ENCODE data around the gene KDM6A. TPM values are rescaled to one million over a fixed set of nuclear protein-coding genes. Genes with fewer than 3 reads are reported as not detected.

The KDM6A gene
- polyA plus RNA-seq, 1 of the 3 experiments (the other 2 are of a cell fraction), result 7.4 TPM

DNA sequence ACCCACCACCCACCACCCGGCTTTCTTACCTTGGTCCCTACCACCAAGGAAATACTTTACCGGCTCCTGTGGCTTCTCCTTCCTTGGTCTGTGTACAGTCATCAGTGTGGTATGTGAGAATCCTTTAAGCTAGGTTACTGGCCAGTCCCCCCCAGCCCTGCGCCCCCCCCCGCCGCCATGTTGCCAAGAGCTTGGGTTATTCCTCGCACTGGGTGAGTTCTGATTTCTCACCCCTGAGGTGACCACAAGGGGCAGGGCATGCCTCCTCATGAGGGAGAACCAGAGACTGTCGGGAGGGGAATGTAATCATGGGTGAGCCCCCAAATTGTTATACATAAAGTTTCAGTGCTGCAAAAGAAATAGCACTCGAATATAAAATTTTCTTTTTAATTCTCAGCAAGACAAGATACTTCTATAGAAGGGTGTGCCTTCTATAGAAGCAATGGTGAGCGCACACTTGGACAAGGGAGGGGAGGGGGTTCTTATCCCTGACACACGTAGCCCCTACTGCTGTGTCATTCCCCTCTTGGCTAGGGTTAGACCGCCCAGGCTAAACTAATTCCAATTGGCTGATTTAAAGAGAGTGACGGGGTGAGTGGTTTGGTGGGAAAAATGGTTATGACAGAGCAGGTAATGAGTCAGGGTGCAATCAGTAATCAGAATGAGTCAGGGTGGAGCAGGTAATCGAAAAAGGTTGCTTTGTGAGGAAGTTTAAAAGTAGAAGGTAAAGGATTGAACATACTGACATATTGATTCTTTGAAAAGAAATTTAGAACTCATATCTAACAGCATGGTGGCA is 133.2 kb downstream of the KDM6A start:
- ChIA-PET POLR2A (interaction anchor here (0.6 kb wide), 1 partner anchor 352 kb away, joined by 3 read pairs; no protein-coding TSS in a partner anchor), CTCF (interaction anchor here (0.6 kb wide), 1 partner anchor 1087 kb away, joined by 3 read pairs; no protein-coding TSS in a partner anchor)
- Histone ChIP-seq H3K27me3 (ENCODE audit: insufficient read depth) (no peaks in the 10 kb centered on the region), H3K9ac (no peak overlapping the region), H3K9me2 (no peaks in the 10 kb centered on the region), H3K4me3 (ENCODE audit: low read depth in 2 of 2, low read length in 1 of 2) (no peak overlapping the region), H3K4me2 (no peak overlapping the region), H2AFZ (ENCODE audit: low read depth) (no peak overlapping the region), H3K4me1 (ENCODE audit: control insufficient read depth in 1 of 2, insufficient read depth in 2 of 2, low read depth in 1 of 2, low read length in 1 of 2) (peaks cover 2 to 20% of the 10 kb centered on the region in 2 experiments; a peak in 2 of 4 replicates), H3K9me3 (no peaks in the 10 kb centered on the region), H3K27ac (ENCODE audit: low read depth in 2 of 2, low read length in 1 of 2) (no peak overlapping the region), H3K36me3 (replicated peaks in 1 of 2; ENCODE audit: control insufficient read depth in 1 of 2, insufficient read depth in 2 of 2, low read length in 1 of 2) (peaks cover 0 to 17% of the 10 kb centered on the region in 2 experiments), H3K79me2 (ENCODE audit: insufficient read depth) (peaks cover 23% of the 10 kb centered on the region; the same call in 1 of the 2 replicates), H3F3A (replicated peaks; ENCODE audit: insufficient read depth) (peaks cover 18% of the 10 kb centered on the region), H4K20me1 (ENCODE audit: insufficient read depth) (peaks cover 2% of the 10 kb centered on the region; the same call in 1 of the 2 replicates)
- no peak for DNase-seq
- TF ChIP-seq SIN3A (IDR thresholded peaks at IDR 0.05; ENCODE audit: borderline replicate concordance, low read depth, low read length) (no peak), FOSL2 (IDR thresholded peaks at IDR 0.05; ENCODE audit: borderline replicate concordance, low read depth) (no peak), TEAD4 (IDR thresholded peaks at IDR 0.05; ENCODE audit: borderline replicate concordance, insufficient read depth) (no peak), NRF1 (IDR thresholded peaks at IDR 0.05; ENCODE audit: low read depth, low read length) (no peak), TCF12 (IDR thresholded peaks at IDR 0.05) (no peak), GABPA (IDR thresholded peaks at IDR 0.05; ENCODE audit: low read depth) (no peak), POLR2AphosphoS5 (IDR thresholded peaks at IDR 0.05; ENCODE audit: low read depth, low read length) (no peak), ELF1 (IDR thresholded peaks at IDR 0.05) (no peak)
- TF ChIP-seq, protein P1, sequence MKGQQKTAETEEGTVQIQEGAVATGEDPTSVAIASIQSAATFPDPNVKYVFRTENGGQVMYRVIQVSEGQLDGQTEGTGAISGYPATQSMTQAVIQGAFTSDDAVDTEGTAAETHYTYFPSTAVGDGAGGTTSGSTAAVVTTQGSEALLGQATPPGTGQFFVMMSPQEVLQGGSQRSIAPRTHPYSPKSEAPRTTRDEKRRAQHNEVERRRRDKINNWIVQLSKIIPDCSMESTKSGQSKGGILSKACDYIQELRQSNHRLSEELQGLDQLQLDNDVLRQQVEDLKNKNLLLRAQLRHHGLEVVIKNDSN (IDR thresholded peaks at IDR 0.05; ENCODE audit: borderline replicate concordance, low read depth), result no peak
- TF ChIP-seq, protein P2, sequence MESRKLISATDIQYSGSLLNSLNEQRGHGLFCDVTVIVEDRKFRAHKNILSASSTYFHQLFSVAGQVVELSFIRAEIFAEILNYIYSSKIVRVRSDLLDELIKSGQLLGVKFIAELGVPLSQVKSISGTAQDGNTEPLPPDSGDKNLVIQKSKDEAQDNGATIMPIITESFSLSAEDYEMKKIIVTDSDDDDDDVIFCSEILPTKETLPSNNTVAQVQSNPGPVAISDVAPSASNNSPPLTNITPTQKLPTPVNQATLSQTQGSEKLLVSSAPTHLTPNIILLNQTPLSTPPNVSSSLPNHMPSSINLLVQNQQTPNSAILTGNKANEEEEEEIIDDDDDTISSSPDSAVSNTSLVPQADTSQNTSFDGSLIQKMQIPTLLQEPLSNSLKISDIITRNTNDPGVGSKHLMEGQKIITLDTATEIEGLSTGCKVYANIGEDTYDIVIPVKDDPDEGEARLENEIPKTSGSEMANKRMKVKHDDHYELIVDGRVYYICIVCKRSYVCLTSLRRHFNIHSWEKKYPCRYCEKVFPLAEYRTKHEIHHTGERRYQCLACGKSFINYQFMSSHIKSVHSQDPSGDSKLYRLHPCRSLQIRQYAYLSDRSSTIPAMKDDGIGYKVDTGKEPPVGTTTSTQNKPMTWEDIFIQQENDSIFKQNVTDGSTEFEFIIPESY (IDR thresholded peaks at IDR 0.05; ENCODE audit: borderline replicate concordance, low read depth), result no peak
- WGBS (ENCODE audit: low lambda C conversion rate), result 90% methylated on average over 13 of the region's 13 CpGs

DNA sequence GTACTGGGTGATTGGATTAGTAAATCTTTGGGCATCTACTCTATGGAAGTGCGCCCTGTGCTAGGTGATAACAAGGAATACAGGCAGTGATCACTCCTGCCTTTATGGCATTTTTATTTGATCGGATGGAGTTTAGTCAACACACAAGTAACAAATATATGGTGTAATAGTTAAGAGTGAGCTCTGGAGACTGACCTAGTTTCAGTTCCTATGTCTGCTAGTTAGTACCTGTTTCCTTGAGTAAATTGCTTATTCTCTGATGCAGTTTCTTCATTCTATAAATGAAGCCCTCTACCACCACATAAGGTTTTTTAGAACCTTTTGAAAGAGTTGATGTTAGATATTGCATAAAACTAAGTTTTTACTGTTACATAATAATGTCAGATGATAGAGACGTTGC is 134.6 kb downstream of the KDM6A start:
- TF ChIP-seq, protein P3, sequence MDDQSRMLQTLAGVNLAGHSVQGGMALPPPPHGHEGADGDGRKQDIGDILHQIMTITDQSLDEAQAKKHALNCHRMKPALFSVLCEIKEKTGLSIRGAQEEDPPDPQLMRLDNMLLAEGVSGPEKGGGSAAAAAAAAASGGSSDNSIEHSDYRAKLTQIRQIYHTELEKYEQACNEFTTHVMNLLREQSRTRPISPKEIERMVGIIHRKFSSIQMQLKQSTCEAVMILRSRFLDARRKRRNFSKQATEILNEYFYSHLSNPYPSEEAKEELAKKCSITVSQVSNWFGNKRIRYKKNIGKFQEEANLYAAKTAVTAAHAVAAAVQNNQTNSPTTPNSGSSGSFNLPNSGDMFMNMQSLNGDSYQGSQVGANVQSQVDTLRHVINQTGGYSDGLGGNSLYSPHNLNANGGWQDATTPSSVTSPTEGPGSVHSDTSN (IDR thresholded peaks at IDR 0.05), result no peak
- Histone ChIP-seq H3F3A (replicated peaks; ENCODE audit: insufficient read depth) (peaks cover 18% of the 10 kb centered on the region), H3K4me2 (no peak overlapping the region), H3K79me2 (ENCODE audit: insufficient read depth) (peaks cover 27% of the 10 kb centered on the region; the same call in 1 of the 2 replicates), H2AFZ (ENCODE audit: low read depth) (no peak overlapping the region), H3K9ac (no peak overlapping the region), H3K27me3 (ENCODE audit: insufficient read depth) (no peaks in the 10 kb centered on the region), H4K20me1 (ENCODE audit: insufficient read depth) (no peaks in the 10 kb centered on the region), H3K27ac (ENCODE audit: low read depth in 2 of 2, low read length in 1 of 2) (no peak overlapping the region), H3K9me2 (no peaks in the 10 kb centered on the region), H3K9me3 (no peaks in the 10 kb centered on the region), H3K36me3 (replicated peaks in 1 of 2; ENCODE audit: control insufficient read depth in 1 of 2, insufficient read depth in 2 of 2, low read length in 1 of 2) (peaks cover 0 to 21% of the 10 kb centered on the region in 2 experiments), H3K4me1 (ENCODE audit: control insufficient read depth in 1 of 2, insufficient read depth in 2 of 2, low read depth in 1 of 2, low read length in 1 of 2) (peaks cover 2 to 20% of the 10 kb centered on the region in 2 experiments; a peak in 2 of 4 replicates), H3K4me3 (ENCODE audit: low read depth in 2 of 2, low read length in 1 of 2) (no peak overlapping the region)
- ChIA-PET POLR2A (no interaction called here), CTCF (no interaction called here)
- WGBS (ENCODE audit: low lambda C conversion rate), result 82% methylated on average over 3 of the region's 3 CpGs
- no peak for DNase-seq
